Activated B cell treated with CpG ODN at 0.5 μM for 24 hours (primary cell): ENCODE measurements around the gene NHSL1. TPM values are rescaled to one million over a fixed set of nuclear protein-coding genes. Genes with fewer than 3 reads are reported as not detected.

Experiments
- ATAC-seq: fragments of 200-7000 bp; cut with Tn5 transposase; one replicate; pipeline ENCODE4 v1.10.0; 2021; ENCODE audit warnings: low read depth, mild to moderate bottlenecking, moderate library complexity
- CTCF ChIA-PET: fragments of 350-600 bp; sonication (Branson Sonifier 250); formaldehyde crosslinking; loops from one replicate; lab custom pipeline; 2021; ENCODE audit warnings: antibody characterized with exemption; lab: Charles Lee
- POLR2A ChIA-PET: fragments of 350-600 bp; sonication (Branson Sonifier 250); formaldehyde crosslinking; loops from one replicate; lab custom pipeline; 2021; ENCODE audit warnings: antibody characterized with exemption; lab: Charles Lee
- DNase-seq: peaks from one replicate; pipeline ENCODE4 v3.0.0; 2022
- H3K27ac Mint-ChIP-seq: one replicate; pipeline ENCODE4 v1.8.0; 2020; ENCODE audit warnings: mixed read lengths
- H3K27me3 Mint-ChIP-seq: one replicate; pipeline ENCODE4 v1.8.0; 2021; ENCODE audit warnings: mixed read lengths
- H3K36me3 Mint-ChIP-seq: one replicate; pipeline ENCODE4 v1.8.0; 2021; ENCODE audit warnings: low read depth, mixed read lengths
- H3K4me1 Mint-ChIP-seq: one replicate; pipeline ENCODE4 v1.8.0; 2021; ENCODE audit warnings: mixed read lengths
- H3K4me3 Mint-ChIP-seq: one replicate; pipeline ENCODE4 v1.8.0; 2020; ENCODE audit warnings: mild to moderate bottlenecking, mixed read lengths
- H3K9me3 Mint-ChIP-seq: one replicate; pipeline ENCODE4 v1.8.0; 2020; ENCODE audit warnings: mixed read lengths
- intact Hi-C: fragments of 100-400 bp; cut with micrococcal nuclease; formaldehyde crosslinking; loops from one replicate; pipeline ENCODE4 v1.15.1; 2024
- total RNA-seq: library from RNA; stranded (reverse); gene quantifications from 2 replicates; pipeline ENCODE4 v1.2.3, GENCODE V29; 2022
- TF ChIP-seq, protein P1 (sequence below): fragments of 200-600 bp; IDR thresholded peaks from one replicate; pipeline ENCODE4 v1.8.0; 2022; ENCODE audit warnings: antibody characterized with exemption, mild to moderate bottlenecking

The NHSL1 gene
- total RNA-seq, 1 donor from 2014 or later = 1.4 TPM

DNA sequence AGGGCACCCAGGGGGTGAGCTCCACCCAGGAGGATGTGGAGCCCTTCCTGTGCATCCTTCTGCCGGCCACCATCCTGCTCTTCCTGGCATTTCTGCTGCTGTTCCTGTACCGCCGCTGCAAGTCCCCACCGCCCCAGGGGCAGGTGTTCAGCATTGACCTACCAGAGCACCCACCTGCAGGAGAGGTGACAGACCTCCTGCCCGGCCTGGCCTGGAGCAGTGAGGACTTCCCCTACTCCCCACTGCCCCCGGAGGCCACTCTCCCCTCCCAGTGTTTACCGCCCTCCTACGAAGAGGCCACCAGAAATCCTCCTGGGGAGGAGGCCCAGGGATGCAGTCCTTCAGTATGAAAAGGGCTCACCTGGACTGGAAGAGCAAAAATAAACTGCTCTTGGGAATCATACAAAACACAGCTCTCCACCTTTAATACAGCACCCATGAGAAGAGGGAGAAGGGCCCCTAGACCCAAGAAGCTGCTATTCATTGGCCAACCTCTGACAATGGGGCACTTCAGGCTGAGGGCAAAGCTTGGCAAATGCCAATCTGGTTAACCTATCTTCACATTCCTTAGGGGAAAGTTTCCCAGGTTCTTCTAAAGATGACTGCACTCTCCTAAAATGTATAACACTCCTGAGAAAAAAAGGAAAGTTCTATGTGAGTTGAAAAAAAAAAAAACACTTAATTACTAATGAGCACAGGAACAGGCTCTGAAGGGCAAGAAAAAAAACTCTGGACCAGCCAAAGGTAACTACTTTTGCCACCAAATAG, 116.6 kb downstream of the NHSL1 start:
- Mint-ChIP-seq H3K9me3 (no peaks in the 10 kb centered on the region), H3K4me3 (no peak overlapping the region), H3K27me3 (peaks cover 2% of the 10 kb centered on the region), H3K36me3 (no peaks in the 10 kb centered on the region), H3K4me1 (no peaks in the 10 kb centered on the region), H3K27ac (no peak overlapping the region)
- TF ChIP-seq, protein P1, sequence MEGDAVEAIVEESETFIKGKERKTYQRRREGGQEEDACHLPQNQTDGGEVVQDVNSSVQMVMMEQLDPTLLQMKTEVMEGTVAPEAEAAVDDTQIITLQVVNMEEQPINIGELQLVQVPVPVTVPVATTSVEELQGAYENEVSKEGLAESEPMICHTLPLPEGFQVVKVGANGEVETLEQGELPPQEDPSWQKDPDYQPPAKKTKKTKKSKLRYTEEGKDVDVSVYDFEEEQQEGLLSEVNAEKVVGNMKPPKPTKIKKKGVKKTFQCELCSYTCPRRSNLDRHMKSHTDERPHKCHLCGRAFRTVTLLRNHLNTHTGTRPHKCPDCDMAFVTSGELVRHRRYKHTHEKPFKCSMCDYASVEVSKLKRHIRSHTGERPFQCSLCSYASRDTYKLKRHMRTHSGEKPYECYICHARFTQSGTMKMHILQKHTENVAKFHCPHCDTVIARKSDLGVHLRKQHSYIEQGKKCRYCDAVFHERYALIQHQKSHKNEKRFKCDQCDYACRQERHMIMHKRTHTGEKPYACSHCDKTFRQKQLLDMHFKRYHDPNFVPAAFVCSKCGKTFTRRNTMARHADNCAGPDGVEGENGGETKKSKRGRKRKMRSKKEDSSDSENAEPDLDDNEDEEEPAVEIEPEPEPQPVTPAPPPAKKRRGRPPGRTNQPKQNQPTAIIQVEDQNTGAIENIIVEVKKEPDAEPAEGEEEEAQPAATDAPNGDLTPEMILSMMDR = no peak
- ATAC-seq (no peak), DNase-seq (no peak)
- intact Hi-C loops = no loop called here
- ChIA-PET CTCF (interaction anchor here (0.7 kb wide), 1 partner anchor 52 kb away, joined by 4 read pairs; no protein-coding TSS in a partner anchor), POLR2A (no interaction called here)

DNA sequence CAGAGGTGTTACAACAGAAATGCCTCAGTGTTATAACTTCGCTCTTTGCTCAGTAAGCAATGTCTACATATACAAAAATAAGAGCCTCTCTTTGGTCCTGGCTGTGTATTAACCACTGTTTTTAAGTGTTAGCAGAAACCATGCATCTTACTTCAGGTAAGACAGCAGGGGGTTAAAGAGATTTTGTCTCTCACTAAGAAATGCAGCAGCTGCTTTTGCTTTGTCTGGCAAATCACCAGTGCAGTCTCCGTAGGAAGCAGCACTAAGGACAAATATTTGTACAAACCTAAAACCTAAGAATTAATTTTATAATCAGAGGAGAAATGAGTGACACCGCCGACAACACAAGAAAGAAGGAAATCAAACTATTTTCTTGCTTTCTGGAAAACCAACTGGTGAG, 120.8 kb downstream of the NHSL1 start:
- Mint-ChIP-seq H3K4me3 (no peak overlapping the region), H3K4me1 (no peaks in the 10 kb centered on the region), H3K36me3 (no peaks in the 10 kb centered on the region), H3K9me3 (no peaks in the 10 kb centered on the region), H3K27me3 (peaks cover 2% of the 10 kb centered on the region), H3K27ac (no peak overlapping the region)
- ATAC-seq (no peak), DNase-seq (no peak)
- intact Hi-C loops = no loop called here
- POLR2A ChIA-PET = no interaction called here
- TF ChIP-seq, protein P1 = no peak
- CTCF ChIA-PET = no interaction called here

DNA sequence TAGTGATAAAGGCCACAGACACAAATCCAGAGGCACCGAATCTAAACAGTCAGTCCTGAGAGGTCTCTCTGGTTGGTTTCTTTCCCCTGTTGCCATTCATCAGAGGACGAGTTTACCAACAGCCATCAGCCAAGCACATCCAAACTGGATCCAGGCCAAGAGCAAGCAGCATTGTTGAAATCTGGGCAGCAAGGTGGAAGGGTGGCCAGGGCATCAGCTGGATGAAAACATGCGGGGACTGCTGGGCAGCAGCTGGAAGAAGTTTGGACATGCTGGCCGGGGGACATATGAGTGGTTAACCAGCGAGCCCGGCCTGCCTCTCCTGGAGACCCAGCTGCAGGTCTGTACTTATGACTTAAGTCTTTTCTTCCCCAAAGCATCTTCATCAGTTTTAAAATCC, 121.5 kb downstream of the NHSL1 start, which contains the start of gene SMIM28:
TSS of gene SMIM28 (plus strand) at position 62 of the 400 bp plus-strand sequence. CDS start at position 230, 168 bp downstream.
- no peak for DNase-seq
- H3K9me3 Mint-ChIP-seq = no peaks in the 10 kb centered on the region
- intact Hi-C loops = no loop called here
- no peak within 1 kb of the TSS for H3K27ac Mint-ChIP-seq
- ChIA-PET POLR2A (no interaction called here), CTCF (no interaction called here)
- no peaks in the 10 kb centered on the region for H3K36me3 Mint-ChIP-seq
- TF ChIP-seq, protein P1 = no peak
- H3K4me1 Mint-ChIP-seq = no peaks in the 10 kb centered on the region
- H3K27me3 Mint-ChIP-seq = peaks cover 2% of the 10 kb centered on the region
- no peak within 1 kb of the TSS for H3K4me3 Mint-ChIP-seq
- ATAC-seq = no peak

DNA sequence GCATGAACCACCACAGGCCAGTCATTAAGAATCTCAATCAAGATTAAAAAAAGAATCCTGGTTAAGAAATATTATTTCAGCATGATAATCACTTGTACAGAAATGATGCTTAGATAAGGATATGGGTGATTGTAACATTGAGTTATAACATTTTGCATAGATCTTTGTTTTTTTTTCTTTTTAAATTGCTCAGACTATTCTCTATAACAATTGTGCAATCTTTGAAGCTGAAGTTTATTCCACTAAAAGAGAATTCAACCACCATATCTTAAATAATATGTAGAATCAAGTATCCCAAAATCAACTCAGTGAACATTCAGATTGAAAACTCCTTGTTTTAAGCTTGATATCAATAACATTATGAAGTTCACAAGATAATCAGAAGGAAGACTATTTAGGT, 122.3 kb downstream of the NHSL1 start:
- H3K27ac Mint-ChIP-seq = no peak overlapping the region
- no peaks in the 10 kb centered on the region for H3K9me3 Mint-ChIP-seq
- POLR2A ChIA-PET = no interaction called here
- TF ChIP-seq, protein P1 = no peak
- H3K4me1 Mint-ChIP-seq = no peaks in the 10 kb centered on the region
- CTCF ChIA-PET = no interaction called here
- no peak overlapping the region for H3K4me3 Mint-ChIP-seq
- H3K36me3 Mint-ChIP-seq = no peaks in the 10 kb centered on the region
- intact Hi-C loops = no loop called here
- ATAC-seq = no peak
- no peaks in the 10 kb centered on the region for H3K27me3 Mint-ChIP-seq
- no peak for DNase-seq

DNA sequence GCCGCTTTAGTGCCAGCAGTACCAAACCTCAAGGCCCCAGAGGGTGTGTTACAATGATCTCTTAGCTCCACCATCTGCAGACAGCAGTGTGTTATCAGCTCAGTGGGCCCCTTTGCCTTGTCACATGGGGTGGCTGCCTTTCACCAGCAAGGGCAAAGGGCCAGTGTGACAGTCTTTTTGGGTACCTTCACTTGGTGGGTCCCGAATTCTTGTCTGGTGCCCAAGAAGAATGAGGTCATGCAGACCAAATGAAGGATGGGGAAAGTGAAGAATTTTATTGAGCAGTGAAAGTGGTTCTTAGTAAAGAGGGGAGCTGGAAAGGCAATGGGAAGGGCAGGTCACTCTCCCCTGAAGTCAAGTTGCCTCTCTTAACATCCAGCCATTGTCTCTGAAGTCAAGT, 124.5 kb downstream of the NHSL1 start:
- intact Hi-C loops = no loop called here
- Mint-ChIP-seq H3K27me3 (no peaks in the 10 kb centered on the region), H3K36me3 (no peaks in the 10 kb centered on the region), H3K9me3 (no peaks in the 10 kb centered on the region), H3K27ac (no peak overlapping the region), H3K4me1 (no peaks in the 10 kb centered on the region), H3K4me3 (no peak overlapping the region)
- ChIA-PET CTCF (no interaction called here), POLR2A (no interaction called here)
- no peak for DNase-seq
- ATAC-seq = no peak
- TF ChIP-seq, protein P1 = no peak
